HG02623 (cell line): ENCODE results near the gene NFS1.

ENCODE experiments used
- ATAC-seq: cut with Tn5 transposase; IDR thresholded peaks from one replicate; pipeline ENCODE4 v1.9.1; 2021; ENCODE audit warnings: moderate library complexity; ENCODE audit not compliant: unreplicated experiment

The NFS1 gene

DNA sequence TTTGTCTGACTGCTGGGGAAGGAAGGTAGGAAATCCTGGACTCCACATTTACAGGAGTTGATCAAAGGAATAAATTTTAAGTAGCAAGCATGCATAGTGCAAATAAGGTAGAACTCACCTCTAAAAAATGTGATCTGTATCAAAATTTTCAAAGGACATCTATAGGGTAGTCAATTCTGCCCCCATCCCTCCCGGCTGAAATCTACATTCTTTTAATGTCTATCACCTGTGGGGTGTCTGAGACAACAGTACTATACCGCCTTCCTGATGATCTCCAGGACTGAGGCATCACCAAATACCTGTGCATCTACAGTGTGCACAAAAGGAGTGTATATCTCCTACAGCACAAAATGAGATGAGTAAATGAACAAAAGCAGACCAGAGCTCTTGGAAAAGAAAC lies 54.3 kb downstream of the NFS1 start:
- no peak for ATAC-seq

DNA sequence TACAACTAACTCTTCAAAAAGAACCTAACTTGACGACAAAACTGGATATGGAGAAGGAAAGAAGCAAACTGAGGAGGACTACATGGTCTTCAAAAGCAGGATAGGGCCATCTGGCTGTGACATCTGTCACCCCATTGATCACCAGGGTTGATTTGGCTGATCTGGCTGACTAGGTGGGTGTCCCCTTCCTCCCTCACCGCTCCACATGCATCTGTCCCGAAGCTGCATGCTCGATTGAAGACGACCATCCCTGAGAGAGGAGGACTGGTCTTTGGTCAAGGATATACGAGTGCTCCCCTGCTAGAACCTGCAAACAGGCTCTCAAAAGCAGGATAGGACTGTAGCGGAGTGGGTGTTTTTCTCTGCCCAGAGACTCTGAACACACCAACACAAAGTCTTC lies 56.1 kb downstream of the NFS1 start:
- no peak for ATAC-seq

DNA sequence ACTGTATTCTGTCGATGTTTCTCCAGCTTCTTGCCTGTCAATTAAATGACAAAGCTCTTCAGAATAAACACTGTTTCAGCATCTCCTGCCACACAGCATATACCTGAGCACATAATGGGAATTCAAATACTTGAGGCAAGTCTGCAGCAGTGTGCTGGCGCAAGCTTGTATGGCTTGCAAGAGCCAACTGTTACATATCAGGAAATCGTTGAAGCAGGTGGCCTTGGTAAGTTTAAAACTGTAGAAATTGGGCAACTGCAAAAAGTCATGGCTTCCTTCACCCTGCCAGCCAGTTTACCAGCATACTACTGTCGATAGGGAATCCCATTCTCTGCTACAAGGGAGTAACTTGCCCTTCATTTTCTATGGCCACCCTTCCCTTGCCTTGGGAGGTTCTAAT lies 57.4 kb downstream of the NFS1 start:
- ATAC-seq, result no peak

DNA sequence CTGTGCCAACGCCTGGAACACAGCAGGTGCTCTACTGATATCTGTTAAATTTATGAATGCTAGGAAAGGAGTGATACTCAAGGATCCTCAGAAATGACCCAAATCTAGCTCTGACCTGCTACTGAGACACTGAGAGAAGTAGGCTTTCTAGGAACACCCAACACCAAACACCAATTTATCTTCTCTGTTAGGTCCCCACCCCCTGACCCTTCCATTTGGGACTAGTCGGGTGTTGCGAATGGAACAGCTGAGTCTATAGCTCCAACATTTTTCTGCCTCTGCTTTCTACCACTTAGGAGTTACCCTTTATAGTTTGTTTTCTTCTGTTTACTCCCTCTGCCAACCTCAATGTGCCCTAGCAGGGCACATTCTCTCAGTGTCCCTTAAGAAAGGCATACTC lies 58.4 kb downstream of the NFS1 start:
- ATAC-seq, result no peak

DNA sequence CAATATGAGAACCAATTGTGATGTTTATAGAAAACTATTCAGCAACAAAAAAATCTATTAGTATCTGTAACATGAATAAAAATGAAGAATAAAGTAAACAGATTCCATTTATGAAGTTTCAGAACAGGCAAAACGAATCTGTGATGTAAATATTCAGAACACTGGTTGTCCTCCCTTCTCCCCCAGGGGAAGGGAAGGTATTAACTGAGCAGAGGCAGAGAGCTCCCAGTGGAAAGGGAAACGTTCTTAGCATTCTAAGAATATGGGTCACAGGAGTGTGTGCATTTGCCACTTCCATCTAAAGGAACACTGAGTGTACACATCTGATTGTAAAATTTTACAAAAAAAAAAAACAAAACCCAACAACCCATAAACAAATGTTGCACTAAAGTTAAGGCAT lies 60.4 kb downstream of the NFS1 start:
- ATAC-seq, result no peak

DNA sequence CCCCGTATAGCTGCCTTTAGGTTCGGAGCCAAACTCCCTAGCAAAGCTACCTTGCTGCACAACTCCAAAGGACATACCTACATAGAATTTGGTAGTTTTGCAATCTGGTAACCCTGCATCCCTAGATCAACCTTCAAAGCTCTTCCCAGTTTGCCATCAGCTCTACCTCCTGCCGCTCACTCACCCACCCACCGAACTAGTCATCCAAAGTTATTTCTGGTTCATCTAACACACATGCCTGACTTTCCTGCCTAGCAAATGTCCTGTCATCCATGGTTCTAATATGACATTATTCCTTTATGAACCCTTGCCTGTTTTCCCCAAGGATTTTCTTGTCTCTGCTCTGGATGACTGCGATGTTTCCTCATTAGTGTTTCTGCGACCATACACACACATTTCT lies 61.9 kb downstream of the NFS1 start:
- no peak for ATAC-seq

DNA sequence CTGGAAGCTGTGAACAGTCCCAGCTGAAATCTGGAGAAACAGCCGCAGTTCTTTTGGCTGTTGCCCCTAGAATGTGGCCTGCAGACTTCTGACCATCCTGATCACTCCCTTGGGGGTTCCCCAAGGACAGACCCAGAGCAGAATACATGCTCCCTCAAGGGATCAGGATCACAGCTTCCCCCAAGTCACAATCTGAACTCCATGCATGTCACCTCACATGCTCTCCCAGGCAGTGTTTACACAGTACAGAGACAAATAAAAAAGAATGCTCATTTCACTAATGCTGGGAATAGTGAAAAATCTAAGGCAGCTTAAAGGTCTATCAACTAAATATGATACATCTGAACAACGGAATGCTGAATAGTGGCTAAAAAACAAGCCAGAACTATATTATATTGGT lies 63.1 kb downstream of the NFS1 start:
- ATAC-seq, result no peak

DNA sequence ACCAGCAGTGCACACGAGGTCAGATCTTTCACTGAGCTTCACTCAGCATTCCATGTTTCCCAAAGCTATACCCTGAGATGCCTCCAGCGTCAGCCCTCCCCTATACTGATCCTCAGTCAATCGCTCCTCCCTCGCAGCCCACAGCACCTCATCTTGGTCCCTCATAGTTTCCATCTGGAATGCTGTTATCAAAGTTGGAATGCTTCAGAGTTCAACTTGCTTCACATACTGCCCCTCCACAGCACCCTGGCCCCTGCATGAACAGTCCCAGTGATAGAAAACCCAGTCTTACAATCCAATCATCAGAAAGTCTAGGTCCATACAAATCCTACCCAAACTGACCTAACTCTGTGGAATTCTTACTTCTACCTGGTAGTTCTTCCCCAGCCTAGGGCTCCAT lies 63.5 kb downstream of the NFS1 start:
- ATAC-seq, result no peak

DNA sequence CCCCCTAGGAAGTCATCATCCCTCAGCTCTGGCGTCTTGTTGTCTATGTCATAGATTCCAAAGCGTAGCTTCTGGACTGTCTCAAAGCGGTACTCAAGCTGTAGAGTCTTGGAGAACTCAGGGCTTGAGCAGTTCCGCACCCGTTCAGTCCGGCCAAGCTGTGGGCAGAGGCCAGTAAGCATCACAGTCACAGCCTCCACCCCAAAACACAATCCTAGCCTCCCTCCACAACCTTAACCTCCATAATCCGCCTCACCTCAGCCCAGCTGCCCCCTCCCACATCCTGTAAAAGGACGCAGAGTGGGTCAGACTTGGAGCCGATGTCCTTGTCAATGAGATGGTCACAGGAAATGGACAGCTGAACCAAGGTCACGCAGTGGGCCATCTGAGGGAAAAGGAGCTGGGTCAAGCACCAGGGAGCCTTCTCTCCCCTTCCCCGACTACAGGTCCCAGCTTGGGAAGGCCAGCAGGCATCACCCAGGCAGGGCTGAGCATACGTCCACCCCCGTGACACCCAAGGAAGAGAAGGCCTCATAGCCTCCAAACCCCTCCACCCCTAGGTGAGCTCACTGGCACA lies 66.5 kb downstream of the NFS1 start:
- no peak for ATAC-seq

DNA sequence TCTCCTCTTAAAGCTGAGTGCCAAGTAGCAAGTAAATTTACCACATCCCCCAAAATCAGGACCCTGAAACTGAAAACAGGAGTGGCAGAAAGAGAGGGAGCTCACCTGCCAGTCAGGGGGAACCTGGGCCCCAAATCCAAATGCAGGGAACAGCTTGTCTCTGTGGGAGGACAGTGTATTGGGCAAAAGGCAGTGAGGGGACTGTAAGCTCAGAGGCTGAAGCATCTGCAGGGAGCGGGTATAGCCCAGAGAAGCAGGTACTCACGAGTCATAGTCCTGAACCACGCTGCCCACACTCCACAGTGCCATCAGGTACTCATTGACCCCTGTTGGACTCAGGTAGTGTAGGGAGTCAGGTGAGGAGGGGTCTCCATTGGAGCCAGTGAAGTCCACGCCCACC lies 68.5 kb downstream of the NFS1 start:
- ATAC-seq, result no peak

DNA sequence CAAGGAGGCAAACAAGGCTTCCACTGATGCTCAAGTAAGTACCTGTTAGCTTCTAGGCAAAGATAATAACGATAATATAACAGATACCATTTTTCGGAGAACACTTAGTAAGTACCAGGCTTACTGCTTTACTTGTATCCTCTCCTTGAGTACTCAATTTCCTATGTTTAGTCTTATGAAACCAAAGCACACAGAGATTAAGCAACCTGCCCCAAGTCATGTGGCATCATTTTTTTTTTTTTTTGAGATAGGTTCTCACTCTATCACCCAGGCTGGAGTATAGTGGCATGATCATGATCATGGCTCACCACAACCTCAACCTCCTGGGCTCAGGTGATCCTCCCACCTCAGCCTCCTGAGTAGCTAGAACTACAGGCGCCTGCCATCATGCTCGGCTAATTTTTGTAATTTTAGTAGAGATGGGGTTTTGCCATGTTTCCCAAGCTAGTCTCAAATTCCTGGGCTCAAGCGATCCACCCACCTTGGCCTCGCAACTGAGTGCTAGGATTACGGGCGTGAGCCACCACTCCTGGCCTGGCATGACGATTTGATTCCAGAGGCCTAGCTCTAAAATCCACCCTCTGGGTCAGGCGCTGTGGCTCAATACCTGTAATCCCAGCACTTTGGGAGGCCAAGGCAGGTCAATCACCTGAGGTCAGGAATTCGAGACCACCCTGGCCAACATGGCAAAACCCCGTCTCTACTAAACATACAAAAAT lies 69.6 kb downstream of the NFS1 start:
- ATAC-seq, result no peak

DNA sequence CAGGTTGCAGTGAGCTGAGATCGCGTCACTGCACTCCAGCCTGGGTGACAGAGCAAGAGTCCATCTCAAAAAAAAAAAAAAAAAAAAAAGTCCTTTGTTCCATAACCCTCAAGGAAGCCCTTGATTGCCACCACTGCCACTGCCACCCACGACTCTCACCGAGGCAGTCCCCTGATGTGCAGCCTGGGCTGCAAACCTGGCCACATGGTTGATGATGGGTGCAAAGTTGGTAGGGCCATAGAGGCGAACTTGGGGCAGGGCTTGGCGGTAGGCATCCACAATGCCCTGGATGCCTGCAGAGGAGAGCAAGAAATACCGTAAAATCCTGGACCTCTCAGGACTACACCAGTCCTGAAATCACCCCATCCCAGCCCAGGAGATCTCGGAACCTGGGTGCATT lies 72.0 kb downstream of the NFS1 start:
- no peak for ATAC-seq

DNA sequence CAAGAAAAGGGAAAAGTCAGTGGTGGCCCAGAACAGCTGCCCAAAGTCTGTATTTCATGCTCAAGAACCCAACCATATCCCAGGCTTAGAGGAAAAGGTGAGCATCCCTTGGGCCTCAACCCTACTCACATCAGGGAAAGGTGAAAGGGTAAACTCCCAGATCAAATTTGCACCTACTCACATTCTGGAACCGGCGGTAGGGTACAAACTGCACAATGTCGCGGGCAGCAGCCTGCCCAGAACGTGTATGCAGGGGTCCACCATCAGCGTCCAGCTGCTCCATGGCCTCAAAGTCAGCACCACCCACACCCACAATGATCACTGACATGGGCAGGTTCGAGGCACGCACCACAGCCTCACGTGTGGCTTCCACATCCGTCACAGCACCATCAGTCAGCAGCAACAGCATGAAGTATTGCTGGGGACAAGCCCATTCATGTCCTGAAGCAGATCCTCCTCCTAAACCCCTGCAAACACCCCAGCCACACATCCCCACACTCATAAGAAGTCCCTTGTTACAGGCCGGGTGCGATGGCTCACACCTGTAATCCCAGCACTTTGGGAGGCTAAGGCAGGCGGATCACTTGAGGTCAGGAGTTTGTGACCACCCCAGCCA lies 72.7 kb downstream of the NFS1 start:
- ATAC-seq, result no peak

DNA sequence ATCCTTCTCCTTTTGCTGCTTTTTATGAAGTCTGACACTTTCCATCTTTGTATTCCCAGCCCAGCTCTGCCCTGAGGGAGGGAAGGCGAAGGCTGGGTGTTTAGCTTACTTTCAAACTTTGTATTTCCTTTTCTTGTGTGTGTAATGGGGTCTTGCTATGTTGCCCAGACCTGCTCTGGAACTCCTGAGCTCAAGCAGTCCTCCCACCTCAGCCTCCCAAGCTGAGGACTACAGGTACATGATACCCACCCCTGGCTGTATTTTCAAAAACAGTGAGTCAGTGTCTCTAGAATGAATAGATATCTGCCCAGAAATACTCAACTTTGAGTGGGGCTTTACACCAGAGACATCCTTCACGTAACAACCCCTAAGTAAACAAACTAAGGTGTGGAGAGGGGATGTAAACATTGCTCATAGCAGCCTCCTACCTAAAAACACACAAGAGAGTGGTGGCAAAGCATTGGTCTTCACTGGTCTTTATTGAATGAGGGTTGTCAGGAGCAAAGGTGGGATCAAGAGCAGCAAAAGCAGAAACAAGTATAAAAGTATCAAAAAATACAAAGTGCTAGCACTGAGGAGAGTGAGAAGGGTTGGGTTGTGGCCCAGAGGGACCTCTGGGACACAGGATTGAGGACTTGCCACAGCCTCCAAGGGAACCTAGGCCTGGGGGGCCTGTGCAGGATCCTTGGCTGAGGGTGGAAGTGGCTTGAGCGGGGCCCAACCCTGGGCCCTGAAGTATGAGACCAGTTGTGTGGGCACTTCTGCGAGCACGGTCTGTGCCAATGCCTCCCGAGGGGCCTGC lies 73.4 kb downstream of the NFS1 start:
- ATAC-seq, result no peak

DNA sequence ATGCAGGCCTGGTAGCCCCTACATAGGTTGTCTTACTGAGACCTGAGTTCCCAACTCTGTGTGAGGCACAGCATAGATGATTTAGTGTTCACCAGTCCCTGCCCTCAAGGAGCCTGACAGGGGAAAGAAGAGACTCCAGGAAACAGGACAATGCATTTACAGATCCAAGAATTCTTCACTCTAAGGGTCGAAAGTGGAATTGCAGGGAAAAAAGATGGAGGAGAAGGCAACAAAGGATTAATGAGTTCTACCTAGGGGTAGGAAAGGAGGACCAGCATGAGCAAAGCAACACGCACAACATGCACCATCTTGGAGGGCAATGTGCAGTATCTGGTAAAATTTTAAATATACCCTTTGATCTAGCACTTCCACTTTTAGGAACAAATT lies 77.6 kb downstream of the NFS1 start:
- ATAC-seq, result no peak

DNA sequence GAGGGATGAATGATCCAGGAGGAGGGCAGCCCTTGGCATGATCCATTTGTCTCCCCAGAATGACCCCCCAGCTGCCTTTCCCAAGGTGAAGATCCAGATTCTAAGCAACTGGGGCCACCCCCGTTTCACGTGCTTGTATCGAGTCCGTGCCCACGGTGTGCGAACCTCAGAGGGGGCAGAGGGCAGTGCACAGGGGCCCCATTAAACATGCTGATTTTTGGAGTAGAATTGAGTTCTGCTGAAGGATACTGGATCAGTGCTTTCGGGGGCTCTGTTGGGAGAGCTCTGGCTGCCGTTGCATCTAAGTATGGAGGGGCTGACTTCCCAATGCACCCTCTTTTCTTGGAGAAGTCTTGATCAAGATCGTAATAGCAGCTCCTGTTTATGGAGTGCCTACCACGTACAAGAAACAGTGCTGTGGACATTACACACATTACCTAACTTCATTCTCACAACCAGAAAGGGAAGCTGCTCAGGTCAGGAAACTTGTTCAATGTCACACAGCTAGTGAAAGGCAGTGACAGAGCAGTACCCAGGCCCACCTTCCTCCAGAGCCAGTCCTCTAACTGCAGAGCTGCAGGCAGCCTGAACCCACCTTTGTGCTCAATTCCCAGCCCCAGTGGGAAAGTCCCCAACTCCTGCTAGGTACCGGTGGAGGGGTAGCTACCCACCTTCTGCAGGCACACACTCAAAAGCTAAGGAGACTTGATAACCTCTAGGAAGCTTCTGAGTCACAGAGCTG lies 78.2 kb downstream of the NFS1 start:
- no peak for ATAC-seq

DNA sequence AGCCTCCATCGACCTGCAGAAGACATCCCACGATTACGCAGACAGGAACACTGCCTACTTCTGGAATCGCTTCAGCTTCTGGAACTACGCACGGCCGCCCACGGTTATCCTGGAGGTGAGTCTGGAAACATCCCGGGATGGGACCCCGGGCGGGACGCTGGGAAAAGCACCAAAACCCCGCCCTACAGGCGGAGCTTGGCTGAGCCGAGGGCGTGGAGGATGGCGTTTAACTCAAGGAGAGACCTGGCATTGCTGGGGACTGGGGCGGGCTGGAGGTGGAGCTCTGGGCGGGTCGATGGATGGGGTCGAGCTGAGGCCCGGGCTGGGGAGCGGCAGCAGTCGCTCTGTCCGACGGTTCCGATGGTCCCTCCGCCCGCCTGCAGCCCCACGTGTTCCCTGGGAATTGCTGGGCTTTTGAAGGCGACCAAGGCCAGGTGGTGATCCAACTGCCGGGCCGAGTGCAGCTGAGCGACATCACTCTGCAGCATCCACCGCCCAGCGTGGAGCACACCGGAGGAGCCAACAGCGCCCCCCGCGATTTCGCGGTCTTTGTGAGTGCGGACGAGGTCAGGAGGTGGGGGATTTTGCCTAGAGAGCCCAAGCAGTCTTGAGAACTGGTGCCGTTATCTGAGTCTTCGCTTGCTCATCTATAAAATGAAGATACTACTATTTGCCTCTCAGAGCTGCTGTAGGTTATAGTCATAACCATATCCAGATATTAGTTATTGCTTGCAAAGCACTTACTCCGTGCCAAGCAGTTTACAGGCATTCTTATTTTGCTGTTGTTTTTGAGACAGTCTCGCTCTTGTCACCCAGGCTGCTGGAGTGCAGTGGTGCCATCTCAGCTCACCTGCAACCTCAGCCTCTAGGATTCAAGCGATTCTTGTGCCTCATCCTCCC lies 79.7 kb downstream of the NFS1 start:
- no peak for ATAC-seq

DNA sequence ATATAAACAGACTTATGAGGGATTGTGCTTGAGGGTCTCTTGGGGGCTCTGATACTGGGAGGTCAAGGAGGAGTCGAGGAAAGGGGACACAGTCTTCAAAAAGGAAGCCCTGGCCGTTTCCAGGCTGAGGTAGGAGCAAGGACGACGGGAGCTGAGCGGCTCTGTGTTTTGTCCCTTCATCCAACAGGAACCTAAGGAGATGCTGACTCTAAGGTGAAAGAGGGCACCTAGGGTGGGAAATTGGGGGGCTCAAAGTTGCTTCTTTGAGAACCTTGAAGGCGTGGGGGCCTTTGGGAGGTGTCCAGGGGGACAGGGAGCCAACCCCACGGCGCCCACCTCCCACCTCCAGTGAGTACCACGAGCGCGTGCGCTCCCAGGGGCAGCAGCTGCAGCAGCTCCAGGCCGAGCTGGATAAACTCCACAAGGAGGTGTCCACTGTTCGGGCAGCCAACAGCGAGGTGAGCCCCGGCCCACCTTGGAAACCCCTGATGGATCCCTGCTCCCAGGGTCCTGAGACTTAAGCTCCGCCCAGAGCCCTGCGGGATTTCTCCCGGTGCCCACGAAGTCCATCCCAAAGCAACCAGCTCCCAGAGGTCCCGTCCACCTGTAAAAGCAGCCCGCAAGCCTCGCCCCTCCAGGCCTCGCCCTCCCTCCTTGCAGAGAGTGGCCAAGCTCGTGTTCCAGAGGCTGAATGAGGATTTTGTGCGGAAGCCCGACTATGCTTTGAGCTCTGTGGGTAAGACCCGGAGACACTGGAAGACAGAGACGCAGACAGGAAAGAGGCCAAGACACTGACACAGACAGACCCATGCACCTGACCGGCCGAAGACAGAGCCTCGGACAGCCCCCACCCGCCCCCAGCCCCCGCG lies 80.7 kb downstream of the NFS1 start:
- ATAC-seq, result no peak
